ENCODE data around the gene SNORC. TPM values are rescaled to one million over a fixed set of nuclear protein-coding genes. Genes with fewer than 3 reads are reported as not detected.

SNORC gene
- total and polyA plus RNA-seq, 2 of the 13 experiments (the other 11 are each of a cell fraction or from before 2014, with no cell fraction given), result 59.1 to 86.1 TPM

- 0 out of 2 replicates have a peak, but pooled peaks have one; percentile 18 for TF ChIP-seq ZBTB4 (CRISPR knock-in tag; IDR thresholded peaks at IDR 0.05; ENCODE audit: borderline replicate concordance)
Observed at GRCh38 chr2:232871835-232872736, 2.0 kb downstream of the SNORC start (continued).

DNA sequence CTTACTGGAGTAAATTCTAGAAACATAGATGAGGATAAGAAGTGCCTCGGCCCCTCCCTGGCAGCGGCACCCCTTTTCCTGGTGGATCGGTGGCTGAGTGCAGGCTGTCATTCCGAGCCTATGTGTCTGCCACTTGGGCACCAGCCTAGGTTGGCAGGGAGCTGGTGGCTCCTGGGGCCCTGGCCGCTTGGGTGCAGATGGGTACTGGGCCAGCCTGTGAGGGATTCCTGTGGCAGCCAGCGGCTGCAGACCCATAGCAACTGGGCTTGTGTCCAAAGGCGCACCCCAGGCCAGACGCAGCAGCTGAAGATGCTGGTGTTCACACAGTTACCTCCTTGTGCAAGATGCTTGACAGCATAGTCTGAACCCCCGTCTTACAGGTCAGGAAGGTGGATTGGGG is 2.8 kb downstream of the SNORC start:
- BruUV-seq (replicated peaks), result no TSS peak
- DNase-seq (ENCODE audit: low spot score), result no peak
- peak overlapping the region; percentile 92 for H3K9ac ChIP-seq (ENCODE audit: insufficient read depth, low read depth, low read length)
- 98% methylated on average over 4 of the region's 9 CpGs for WGBS (ENCODE audit: low lambda C conversion rate)
- no peaks in the 10 kb centered on the region for H3K27me3 ChIP-seq (ENCODE audit: control insufficient read depth in 1 of 2, insufficient read depth in 2 of 2, low read length in 2 of 2)
- H3K27ac ChIP-seq (ENCODE audit: extremely low read length, insufficient read depth, low read length), result peak overlapping the region; percentile 94
- CTCF ChIA-PET (ENCODE audit: low intra/inter-chr PET ratio, low total read pairs), result no interaction called here
- no peak for FAIRE-seq
- no peak overlapping the region for H2AFZ ChIP-seq (ENCODE audit: low read length)
- H3K4me2 ChIP-seq (ENCODE audit: low read depth, low read length), result peak overlapping the region; percentile 79
- intact Hi-C loops (cut with micrococcal nuclease; ENCODE audit: unreplicated experiment) (loop anchor here (1.0 kb wide), 1 partner anchor 16 kb away; no protein-coding TSS in a partner anchor), in situ Hi-C loops (cut with HindIII; ENCODE audit: extremely low pct_ligation_motif_present, low pct_unique_long_range_greater_than_20kb) (no loop called here)
- peaks cover 0 to 7% of the 10 kb centered on the region in 2 experiments; a peak in 2 of 5 replicates for H3K36me3 ChIP-seq (replicated peaks in 1 of 2; ENCODE audit: control insufficient read depth in 1 of 2, insufficient read depth in 2 of 2, low read length in 2 of 2)
- peaks cover 85% of the 10 kb centered on the region for H3K4me1 ChIP-seq (ENCODE audit: insufficient read depth, low read length)
- no peaks in the 10 kb centered on the region for H3K9me3 ChIP-seq (ENCODE audit: low read length)
- ATAC-seq, result no peak
- H4K20me1 ChIP-seq (ENCODE audit: insufficient read depth, low read length), result no peaks in the 10 kb centered on the region
- POLR2A ChIA-PET, result interaction anchor here (1.2 to 8.6 kb wide), 4 partner anchors 9 to 188 kb away, joined by 3 to 297 read pairs (median 6); partner anchors contain the start of gene INPP5D
- H3K4me3 ChIP-seq (replicated peaks in 1 of 3; ENCODE audit: insufficient read depth in 1 of 3, low read depth in 2 of 3, low read length in 3 of 3), result peak overlapping the region in 1 of 3 experiments; percentile 72; a peak in 2 of 6 replicates
- H3K79me2 ChIP-seq (ENCODE audit: insufficient read depth, low read length), result peaks cover 69% of the 10 kb centered on the region
- TF ChIP-seq ZNF563 (CRISPR knock-in tag; IDR thresholded peaks at IDR 0.05), result no peak
- TF ChIP-seq ZBTB8A (CRISPR knock-in tag; IDR thresholded peaks at IDR 0.05; ENCODE audit: borderline replicate concordance, low read depth), result no peak
- no peak for TF ChIP-seq ZNF451 (CRISPR knock-in tag; IDR thresholded peaks at IDR 0.05)
- no peak for TF ChIP-seq ZNF335 (CRISPR knock-in tag; IDR thresholded peaks at IDR 0.05)
- TF ChIP-seq ZNF891 (CRISPR knock-in tag; IDR thresholded peaks at IDR 0.05), result no peak
- no peak for TF ChIP-seq EZH2 (conservative IDR thresholded peaks at IDR 0.05; ENCODE audit: low read depth, low read length)
- TF ChIP-seq ZFP91 (CRISPR knock-in tag; IDR thresholded peaks at IDR 0.05; ENCODE audit: borderline replicate concordance), result 0 out of 2 replicates have a peak, but pooled peaks have one; percentile 6
- TF ChIP-seq ZNF33A (CRISPR knock-in tag; IDR thresholded peaks at IDR 0.05; ENCODE audit: borderline replicate concordance), result no peak
- TF ChIP-seq SRF (IDR thresholded peaks at IDR 0.05; ENCODE audit: low read depth, low read length), result no peak
- no peak for TF ChIP-seq ZNF24 (IDR thresholded peaks at IDR 0.05)
- TF ChIP-seq ATF7 (IDR thresholded peaks at IDR 0.05), result no peak
- no peak for TF ChIP-seq ATF7 (CRISPR knock-in tag; IDR thresholded peaks at IDR 0.05)
- 0 out of 2 replicates have a peak, but pooled peaks have one; percentile 34 for TF ChIP-seq ZNF816 (CRISPR knock-in tag; IDR thresholded peaks at IDR 0.05; ENCODE audit: borderline replicate concordance)
- 0 out of 2 replicates have a peak, but pooled peaks have one; percentile 24 for TF ChIP-seq ZNF484 (CRISPR knock-in tag; IDR thresholded peaks at IDR 0.05; ENCODE audit: borderline replicate concordance, low read depth)
- TF ChIP-seq ZNF589 (CRISPR knock-in tag; conservative IDR thresholded peaks at IDR 0.05), result no peak
- TF ChIP-seq RAD21 (CRISPR knock-in tag; IDR thresholded peaks at IDR 0.05), result no peak
- TF ChIP-seq CBX1 (IDR thresholded peaks at IDR 0.05; ENCODE audit: low read depth), result no peak
